Adipose tissue (tissue), 3 donors: ENCODE results near the gene SEC11A. TPM values are rescaled to one million over a fixed set of nuclear protein-coding genes. Genes with fewer than 3 reads are reported as not detected.

Source experiments
- H3K27ac ChIP-seq: one replicate; pipeline ENCODE4 v1.5.1; 2013; ENCODE audit warnings: low read depth, low read length
- WGBS, 3 donors: extraction: QIAGEN DNeasy Blood & Tissue Kit; methylation state at CpG; one replicate each; pipeline ENCODE4 v1.1.7; 2013; 5-methylcytosine and 5-hydroxymethylcytosine counted together
- polyA plus RNA-seq, 3 donors: library from polyadenylated mRNA; stranded (reverse); fragments of 200-250 nt; gene quantifications; one replicate each; pipeline ENCODE4 v1.2.3, GENCODE V29; 2013
- donor health status: healthy with polysubstance abuse.
- donor health status: Bipolar disorder and iron deficiency.
- donor health status: healthy.

Gene SEC11A
- polyA plus RNA-seq, 3 donors, result 92.2 to 290 (median 215) TPM

GRCh38 chr15:84621358-84621979 lies 94.5 kb downstream of the SEC11A start:
- 97 to 99% (median 98%) methylated on average over 17 of the region's 17 CpGs for WGBS, 3 donors
- no peak overlapping the region for H3K27ac ChIP-seq

GRCh38 chr15:84620626-84621025 lies 95.3 kb downstream of the SEC11A start:
- WGBS, 3 donors, result 97 to 99% (median 97%) methylated on average over 8 of the region's 8 CpGs
- no peak overlapping the region for H3K27ac ChIP-seq

Other genes starting within 250 kb of the SEC11A start
- gene ZSCAN2, start 115.1 kb downstream of the SEC11A start, polyA plus RNA-seq, result 1 to 10 TPM; 1.8 to 9.9 (median 9.5) TPM
- gene WDR73, start 61.9 kb downstream of the SEC11A start, polyA plus RNA-seq, result 10 to 100 TPM; 10.7 to 13.5 (median 10.9) TPM
- gene NMB, start 57.9 kb downstream of the SEC11A start, polyA plus RNA-seq, result 100 to 1,000 TPM in 1 of 3 donors, 10 to 100 TPM in 2; 11.6 to 116 (median 62.3) TPM
- 10 to 100 TPM in 1 of 3 donors, 1 to 10 TPM in 2; 6.6 to 12.8 (median 9.6) TPM for gene ZNF592, start 32.5 kb upstream of the SEC11A start, polyA plus RNA-seq
- 1 to 10 TPM; 5.7 to 9.1 (median 6.9) TPM for gene ALPK3, start 101.2 kb upstream of the SEC11A start, polyA plus RNA-seq
- under 1 TPM in 2 of 3 donors, not detected in 1; 0.02 to 0.34 TPM for gene SLC28A1, start 168.5 kb upstream of the SEC11A start, polyA plus RNA-seq